Skin of body (tissue), 2 donors: ENCODE data around the gene CD302. TPM values are rescaled to one million over a fixed set of nuclear protein-coding genes. Genes with fewer than 3 reads are reported as not detected.
"Not testable (repeated sequence)": the region's sequence is repeated elsewhere in the genome, so short reads cannot be mapped to it uniquely, and the experiment has no call there.

Source experiments
- DNase-seq: peaks from one replicate; lab custom pipeline; 2025; lab: John Stamatoyannopoulos, UW
- total RNA-seq: library from RNA; depleted of rRNA; stranded (reverse); fragments of >200 nt; gene quantifications from one replicate; pipeline ENCODE4 v1.2.3, GENCODE V29; 2014

The CD302 gene
- total RNA-seq, 1 donor from 2014 or later: 27.5 TPM

GRCh38 chr2:159795841-159796690 lies 1.9 kb downstream of the CD302 start:
- no peak for DNase-seq

- no peak for DNase-seq
Measured at GRCh38 chr2:159793326-159793725, 4.7 kb downstream of the CD302 start.

- DNase-seq: no peak
Measured at GRCh38 chr2:159792599-159792998, 5.4 kb downstream of the CD302 start.

GRCh38 chr2:159792036-159792435 lies 6.0 kb downstream of the CD302 start:
- no peak for DNase-seq

- DNase-seq: no peak
Measured at GRCh38 chr2:159790323-159790722, 7.7 kb downstream of the CD302 start.

- no peak for DNase-seq
Measured at GRCh38 chr2:159788253-159788652, 9.8 kb downstream of the CD302 start.

GRCh38 chr2:159787647-159788046 lies 10.4 kb downstream of the CD302 start:
- not testable (repeated sequence) for DNase-seq

GRCh38 chr2:159786938-159787337 lies 11.1 kb downstream of the CD302 start:
- DNase-seq: no peak

GRCh38 chr2:159785195-159785594 lies 12.8 kb downstream of the CD302 start:
- DNase-seq: no peak

- not testable (repeated sequence) for DNase-seq
Measured at GRCh38 chr2:159784744-159785143, 13.3 kb downstream of the CD302 start.

- DNase-seq: no peak
Measured at GRCh38 chr2:159783556-159783955, 14.5 kb downstream of the CD302 start.

GRCh38 chr2:159776321-159776720 lies 21.7 kb downstream of the CD302 start:
- DNase-seq: no peak

GRCh38 chr2:159775021-159775420 lies 23.0 kb downstream of the CD302 start:
- no peak for DNase-seq

- no peak for DNase-seq
Measured at GRCh38 chr2:159774370-159774990, 23.5 kb downstream of the CD302 start.

GRCh38 chr2:159773886-159774285 lies 24.1 kb downstream of the CD302 start:
- no peak for DNase-seq

GRCh38 chr2:159773426-159773825 lies 24.6 kb downstream of the CD302 start:
- DNase-seq: no peak

GRCh38 chr2:159769147-159769546 lies 28.9 kb downstream of the CD302 start:
- no peak for DNase-seq

- DNase-seq: no peak
Measured at GRCh38 chr2:159762075-159762474, 35.9 kb downstream of the CD302 start.

- DNase-seq: no peak
Measured at GRCh38 chr2:159760326-159760725, 37.7 kb downstream of the CD302 start.

- DNase-seq: no peak
Measured at GRCh38 chr2:159759577-159759976, 38.4 kb downstream of the CD302 start.

GRCh38 chr2:159758686-159759085 lies 39.3 kb downstream of the CD302 start:
- no peak for DNase-seq

- DNase-seq: no peak
Measured at GRCh38 chr2:159758239-159758638, 39.8 kb downstream of the CD302 start.

- DNase-seq: no peak
Measured at GRCh38 chr2:159755788-159756187, 42.2 kb downstream of the CD302 start.
